ENCODE results near the gene ANAPC2.
A peak's percentile ranks its signal among the peaks of the same experiment; 100 is the strongest.

Gene ANAPC2

GRCh38 chr9:137191691-137192447 lies 3.5 kb upstream of the ANAPC2 start:
- DNase-seq: peak; percentile 57 to 74

GRCh38 chr9:137191245-137191644 lies 2.9 kb upstream of the ANAPC2 start:
- DNase-seq: no peak

GRCh38 chr9:137190315-137190856 lies 2.0 kb upstream of the ANAPC2 start:
- no peak for DNase-seq

- no peak for DNase-seq
Observed at GRCh38 chr9:137189297-137190295, 1.2 kb upstream of the ANAPC2 start.

GRCh38 chr9:137188086-137188489 lies 272 bp downstream of the ANAPC2 start:
- no peak for DNase-seq

GRCh38 chr9:137187386-137187785 lies 974 bp downstream of the ANAPC2 start:
- DNase-seq: no peak

- DNase-seq: no peak
Observed at GRCh38 chr9:137186385-137186784, 2.0 kb downstream of the ANAPC2 start.

- no peak for DNase-seq
Observed at GRCh38 chr9:137185921-137186320, 2.4 kb downstream of the ANAPC2 start.

- no peak for DNase-seq
Observed at GRCh38 chr9:137184881-137185660, 3.3 kb downstream of the ANAPC2 start.

- DNase-seq: no peak
Observed at GRCh38 chr9:137183980-137184595, 4.3 kb downstream of the ANAPC2 start.

- no peak for DNase-seq
Observed at GRCh38 chr9:137182836-137183235, 5.5 kb downstream of the ANAPC2 start.

- DNase-seq: no peak
Observed at GRCh38 chr9:137181680-137182079, 6.7 kb downstream of the ANAPC2 start.

GRCh38 chr9:137180491-137180890 lies 7.9 kb downstream of the ANAPC2 start:
- DNase-seq: no peak

- DNase-seq: no peak
Observed at GRCh38 chr9:137179761-137180160, 8.6 kb downstream of the ANAPC2 start.

- no peak for DNase-seq
Observed at GRCh38 chr9:137178939-137179630, 9.3 kb downstream of the ANAPC2 start.

- no peak for DNase-seq
Observed at GRCh38 chr9:137178201-137178938, 10.0 kb downstream of the ANAPC2 start.

- no peak for DNase-seq
Observed at GRCh38 chr9:137176302-137177182, 11.8 kb downstream of the ANAPC2 start.

GRCh38 chr9:137175345-137175961 lies 12.9 kb downstream of the ANAPC2 start:
- no peak for DNase-seq

- DNase-seq: no peak
Observed at GRCh38 chr9:137174722-137175293, 13.6 kb downstream of the ANAPC2 start.
